Ishikawa (cell line): ENCODE measurements around the gene TRAPPC4.

Experiments used
- CEBPB ChIP-seq: IDR thresholded peaks from 2 replicates; pipeline ENCODE4 v1.6.1; 2012
- CREB1 ChIP-seq: IDR thresholded peaks from 2 replicates; pipeline ENCODE4 v1.6.1; 2012; ENCODE audit warnings: low read depth
- EGR1 ChIP-seq: IDR thresholded peaks from 2 replicates; pipeline ENCODE4 v1.6.1; 2012
- EP300 ChIP-seq: IDR thresholded peaks from 2 replicates; pipeline ENCODE4 v1.6.1; 2012; ENCODE audit warnings: borderline replicate concordance
- FOXM1 ChIP-seq: IDR thresholded peaks from 2 replicates; pipeline ENCODE4 v1.6.1; 2012; ENCODE audit warnings: low read depth, borderline replicate concordance
- NFIC ChIP-seq: IDR thresholded peaks from 2 replicates; pipeline ENCODE4 v1.6.1; 2012
- RAD21 ChIP-seq: IDR thresholded peaks from 2 replicates; pipeline ENCODE4 v1.6.1; 2012; ENCODE audit warnings: low read depth
- TAF1 ChIP-seq: IDR thresholded peaks from 2 replicates; pipeline ENCODE4 v1.6.1; 2012; ENCODE audit warnings: low read depth, mild to moderate bottlenecking
- TCF12 ChIP-seq: IDR thresholded peaks from 2 replicates; pipeline ENCODE4 v1.6.1; 2012; ENCODE audit warnings: low read depth
- TEAD4 ChIP-seq: IDR thresholded peaks from 2 replicates; pipeline ENCODE4 v1.6.1; 2012
- YY1 ChIP-seq: IDR thresholded peaks from 2 replicates; pipeline ENCODE4 v1.6.1; 2012; ENCODE audit warnings: low read depth
- ZBTB7A ChIP-seq: IDR thresholded peaks from 2 replicates; pipeline ENCODE4 v1.6.1; 2012; ENCODE audit warnings: low read depth
- TF ChIP-seq, protein P1 (sequence below): IDR thresholded peaks from 2 replicates; pipeline ENCODE4 v1.6.1; 2012; ENCODE audit warnings: low read depth, mild to moderate bottlenecking
- TF ChIP-seq, protein P2 (sequence below): IDR thresholded peaks from 2 replicates; pipeline ENCODE4 v1.6.1; 2012
- TF ChIP-seq, protein P3 (sequence below): IDR thresholded peaks from 2 replicates; pipeline ENCODE4 v1.6.1; 2012

Gene TRAPPC4

DNA sequence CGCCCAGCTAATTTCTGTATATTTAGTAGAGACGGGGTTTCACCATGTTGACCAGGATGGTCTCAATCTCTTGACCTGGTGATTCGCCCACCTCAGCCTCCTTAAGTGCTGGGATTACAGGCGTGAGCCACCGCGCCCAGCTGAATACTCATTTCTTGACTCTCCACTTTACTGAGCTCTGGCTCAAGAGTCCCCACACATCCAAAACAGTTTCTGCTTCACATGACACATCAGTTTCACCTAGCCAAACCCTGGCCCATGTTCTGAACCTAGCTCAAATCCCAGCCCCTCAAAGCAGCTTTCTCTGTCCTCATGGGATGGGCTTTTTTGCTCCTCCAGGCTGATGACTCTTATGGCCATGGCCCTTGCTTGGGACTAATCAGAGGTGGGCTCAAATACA, 28.6 kb downstream of the TRAPPC4 start:
- TF ChIP-seq CEBPB (no peak), YY1 (no peak), EGR1 (no peak), TCF12 (no peak), FOXM1 (no peak), CREB1 (no peak), ZBTB7A (no peak)
- TF ChIP-seq, protein P1, sequence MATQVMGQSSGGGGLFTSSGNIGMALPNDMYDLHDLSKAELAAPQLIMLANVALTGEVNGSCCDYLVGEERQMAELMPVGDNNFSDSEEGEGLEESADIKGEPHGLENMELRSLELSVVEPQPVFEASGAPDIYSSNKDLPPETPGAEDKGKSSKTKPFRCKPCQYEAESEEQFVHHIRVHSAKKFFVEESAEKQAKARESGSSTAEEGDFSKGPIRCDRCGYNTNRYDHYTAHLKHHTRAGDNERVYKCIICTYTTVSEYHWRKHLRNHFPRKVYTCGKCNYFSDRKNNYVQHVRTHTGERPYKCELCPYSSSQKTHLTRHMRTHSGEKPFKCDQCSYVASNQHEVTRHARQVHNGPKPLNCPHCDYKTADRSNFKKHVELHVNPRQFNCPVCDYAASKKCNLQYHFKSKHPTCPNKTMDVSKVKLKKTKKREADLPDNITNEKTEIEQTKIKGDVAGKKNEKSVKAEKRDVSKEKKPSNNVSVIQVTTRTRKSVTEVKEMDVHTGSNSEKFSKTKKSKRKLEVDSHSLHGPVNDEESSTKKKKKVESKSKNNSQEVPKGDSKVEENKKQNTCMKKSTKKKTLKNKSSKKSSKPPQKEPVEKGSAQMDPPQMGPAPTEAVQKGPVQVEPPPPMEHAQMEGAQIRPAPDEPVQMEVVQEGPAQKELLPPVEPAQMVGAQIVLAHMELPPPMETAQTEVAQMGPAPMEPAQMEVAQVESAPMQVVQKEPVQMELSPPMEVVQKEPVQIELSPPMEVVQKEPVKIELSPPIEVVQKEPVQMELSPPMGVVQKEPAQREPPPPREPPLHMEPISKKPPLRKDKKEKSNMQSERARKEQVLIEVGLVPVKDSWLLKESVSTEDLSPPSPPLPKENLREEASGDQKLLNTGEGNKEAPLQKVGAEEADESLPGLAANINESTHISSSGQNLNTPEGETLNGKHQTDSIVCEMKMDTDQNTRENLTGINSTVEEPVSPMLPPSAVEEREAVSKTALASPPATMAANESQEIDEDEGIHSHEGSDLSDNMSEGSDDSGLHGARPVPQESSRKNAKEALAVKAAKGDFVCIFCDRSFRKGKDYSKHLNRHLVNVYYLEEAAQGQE, result no peak
- TF ChIP-seq, protein P2, sequence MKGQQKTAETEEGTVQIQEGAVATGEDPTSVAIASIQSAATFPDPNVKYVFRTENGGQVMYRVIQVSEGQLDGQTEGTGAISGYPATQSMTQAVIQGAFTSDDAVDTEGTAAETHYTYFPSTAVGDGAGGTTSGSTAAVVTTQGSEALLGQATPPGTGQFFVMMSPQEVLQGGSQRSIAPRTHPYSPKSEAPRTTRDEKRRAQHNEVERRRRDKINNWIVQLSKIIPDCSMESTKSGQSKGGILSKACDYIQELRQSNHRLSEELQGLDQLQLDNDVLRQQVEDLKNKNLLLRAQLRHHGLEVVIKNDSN, result no peak
- TF ChIP-seq, protein P3, sequence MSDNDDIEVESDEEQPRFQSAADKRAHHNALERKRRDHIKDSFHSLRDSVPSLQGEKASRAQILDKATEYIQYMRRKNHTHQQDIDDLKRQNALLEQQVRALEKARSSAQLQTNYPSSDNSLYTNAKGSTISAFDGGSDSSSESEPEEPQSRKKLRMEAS, result no peak

DNA sequence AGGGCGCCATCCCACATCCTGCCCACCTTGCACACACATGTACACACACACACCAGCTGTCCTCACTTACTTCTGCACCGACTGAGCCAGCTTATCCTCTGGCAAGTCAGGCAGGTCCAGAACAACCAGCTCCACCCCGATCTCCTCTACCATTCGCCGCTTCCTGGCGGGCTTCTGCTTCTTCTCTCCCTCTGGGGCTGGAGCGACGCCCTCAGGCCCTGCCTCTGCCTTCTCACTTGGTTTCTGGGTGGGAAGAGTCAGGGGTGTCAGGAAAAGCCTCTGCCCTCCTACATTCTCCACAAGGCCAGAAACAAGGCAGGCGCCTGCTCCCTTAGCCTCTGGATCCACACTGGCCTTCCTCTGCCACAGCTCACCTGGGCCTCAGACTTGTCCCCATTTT, 30.1 kb downstream of the TRAPPC4 start:
- TF ChIP-seq, protein P2, result no peak
- TF ChIP-seq TAF1 (no peak), RAD21 (no peak), YY1 (no peak), NFIC (no peak), FOXM1 (no peak), ZBTB7A (no peak), EGR1 (no peak), CREB1 (no peak), TCF12 (no peak), EP300 (no peak), TEAD4 (no peak), CEBPB (no peak)
- TF ChIP-seq, protein P3, result no peak
- TF ChIP-seq, protein P1, result no peak

DNA sequence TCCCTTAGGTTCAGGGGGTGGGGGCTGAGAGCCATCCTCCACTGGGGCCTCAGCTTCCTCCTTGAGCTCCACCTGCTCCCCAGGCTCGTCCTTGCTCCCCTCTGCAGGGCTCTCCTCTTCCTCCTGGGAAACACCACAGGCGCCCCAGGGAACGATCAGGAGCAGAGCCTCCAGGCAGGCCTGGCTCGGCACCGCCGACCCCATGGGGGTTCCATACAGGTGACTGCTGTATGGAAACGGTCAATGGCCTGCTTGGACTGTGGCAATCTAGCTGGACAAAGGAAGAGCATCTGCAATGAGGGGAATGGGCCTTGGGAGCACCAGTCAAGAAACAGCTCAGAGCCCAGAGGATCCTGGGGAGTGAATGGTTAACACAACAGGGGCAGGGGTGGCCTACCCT, 30.5 kb downstream of the TRAPPC4 start:
- TF ChIP-seq CEBPB, result no peak
- no peak for TF ChIP-seq TAF1
- TF ChIP-seq RAD21, result no peak
- TF ChIP-seq, protein P2, result no peak
- no peak for TF ChIP-seq EGR1
- TF ChIP-seq NFIC, result no peak
- no peak for TF ChIP-seq TCF12
- TF ChIP-seq, protein P3, result no peak
- no peak for TF ChIP-seq YY1
- TF ChIP-seq TEAD4, result no peak
- no peak for TF ChIP-seq EP300
- TF ChIP-seq, protein P1, result no peak
- TF ChIP-seq ZBTB7A, result no peak
- TF ChIP-seq FOXM1, result no peak

DNA sequence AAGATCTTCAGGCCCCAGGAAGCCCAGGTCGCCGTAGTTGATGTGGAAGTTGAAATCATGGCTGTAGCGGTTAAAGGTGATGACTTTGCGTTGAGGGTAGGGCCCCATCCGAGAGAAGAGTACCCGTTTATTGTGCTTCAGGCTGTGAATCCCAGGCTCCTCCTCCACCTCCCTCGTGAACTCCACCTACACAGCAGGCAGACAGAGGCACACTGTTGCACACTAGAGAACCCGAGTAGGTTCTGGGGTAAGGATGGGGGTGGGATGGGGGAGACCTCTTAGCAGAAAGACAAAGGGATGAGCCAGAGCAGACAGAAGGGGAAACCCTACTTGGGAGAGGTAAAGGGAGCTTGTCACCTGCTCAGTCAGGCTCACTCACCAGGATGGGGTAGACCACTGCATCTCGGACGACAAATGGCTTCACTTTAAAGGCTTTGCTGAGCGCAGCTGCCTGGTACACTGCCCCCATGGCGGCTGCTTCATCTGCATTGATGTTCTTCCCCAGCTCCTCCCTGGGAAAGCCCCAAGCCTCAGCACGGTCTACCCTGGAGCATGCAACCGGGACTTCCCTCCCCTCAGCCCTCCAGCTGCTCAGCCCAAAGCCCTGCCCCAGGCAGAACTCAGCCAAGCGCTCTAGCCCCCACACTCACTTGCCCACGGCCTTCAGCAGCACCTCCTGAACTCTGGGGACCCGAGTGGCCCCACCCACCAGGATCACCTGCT, 33.0 kb downstream of the TRAPPC4 start:
- TF ChIP-seq CREB1 (no peak), CEBPB (no peak), RAD21 (no peak), FOXM1 (no peak), TEAD4 (no peak), TCF12 (no peak), EP300 (no peak), TAF1 (no peak), NFIC (no peak), ZBTB7A (no peak), YY1 (no peak), EGR1 (no peak)
- TF ChIP-seq, protein P2, result no peak
- TF ChIP-seq, protein P3, result no peak
- TF ChIP-seq, protein P1, result no peak
